PFSK-1 (cell line): Measurements from ENCODE around the gene BAIAP3.

Experiments used
- FOXP2 ChIP-seq: optimal IDR thresholded peaks from 2 replicates; pipeline ENCODE3; 2011; ENCODE audit warnings: borderline replicate concordance, control low read depth, inconsistent platforms; ENCODE audit not compliant: insufficient read depth; ENCODE audit errors: extremely low read length, extremely low read depth
- POLR2AphosphoS5 ChIP-seq: IDR thresholded peaks from 2 replicates; pipeline ENCODE4 v1.6.1; 2012; ENCODE audit warnings: low read depth, mild to moderate bottlenecking, control low read depth, low read length, moderate library complexity
- SIN3A ChIP-seq: IDR thresholded peaks from 2 replicates; pipeline ENCODE4 v1.6.1; 2012; ENCODE audit warnings: mild to moderate bottlenecking, low read length, moderate library complexity, borderline replicate concordance; ENCODE audit not compliant: insufficient read depth
- TAF1 ChIP-seq: IDR thresholded peaks from 2 replicates; pipeline ENCODE4 v1.6.1; 2012; ENCODE audit warnings: low read length, control low read depth, borderline replicate concordance; ENCODE audit not compliant: insufficient read depth
- TF ChIP-seq, protein P1 (sequence below), 2 experiments: IDR thresholded peaks; 2 replicates each; pipeline versions ENCODE4 v1.6.1 to v1.8.0; 2011 to 2012; ENCODE audit warnings: low read depth in 2 of 2, low read length in 2 of 2, control low read depth in 1 of 2, inconsistent platforms in 1 of 2, mild to moderate bottlenecking in 1 of 2, moderate library complexity in 1 of 2; ENCODE audit not compliant: insufficient read depth in 1 of 2

DNA sequence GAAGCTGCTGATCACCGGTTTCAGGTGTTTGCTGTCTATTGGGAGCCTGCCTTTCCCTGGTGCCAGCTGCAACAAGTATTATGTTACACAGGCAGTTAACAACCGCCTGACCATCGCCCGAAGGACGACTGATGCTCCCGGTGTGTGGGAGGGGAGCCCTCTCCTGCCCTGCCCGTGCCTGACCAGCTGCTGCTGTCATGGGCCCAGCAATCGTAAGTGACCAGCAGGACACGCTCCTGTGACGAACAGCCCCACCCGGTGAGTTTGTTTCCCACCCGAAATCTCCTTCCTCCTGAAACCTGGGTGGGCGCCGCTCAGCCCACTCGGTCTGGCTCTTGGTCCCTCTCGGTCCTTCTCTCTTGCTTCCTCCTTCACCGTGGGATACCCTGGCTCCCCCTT, 41.9 kb upstream of the BAIAP3 start:
- TF ChIP-seq POLR2AphosphoS5 (no peak), TAF1 (no peak), SIN3A (no peak), FOXP2 (no peak)
- TF ChIP-seq, protein P1, sequence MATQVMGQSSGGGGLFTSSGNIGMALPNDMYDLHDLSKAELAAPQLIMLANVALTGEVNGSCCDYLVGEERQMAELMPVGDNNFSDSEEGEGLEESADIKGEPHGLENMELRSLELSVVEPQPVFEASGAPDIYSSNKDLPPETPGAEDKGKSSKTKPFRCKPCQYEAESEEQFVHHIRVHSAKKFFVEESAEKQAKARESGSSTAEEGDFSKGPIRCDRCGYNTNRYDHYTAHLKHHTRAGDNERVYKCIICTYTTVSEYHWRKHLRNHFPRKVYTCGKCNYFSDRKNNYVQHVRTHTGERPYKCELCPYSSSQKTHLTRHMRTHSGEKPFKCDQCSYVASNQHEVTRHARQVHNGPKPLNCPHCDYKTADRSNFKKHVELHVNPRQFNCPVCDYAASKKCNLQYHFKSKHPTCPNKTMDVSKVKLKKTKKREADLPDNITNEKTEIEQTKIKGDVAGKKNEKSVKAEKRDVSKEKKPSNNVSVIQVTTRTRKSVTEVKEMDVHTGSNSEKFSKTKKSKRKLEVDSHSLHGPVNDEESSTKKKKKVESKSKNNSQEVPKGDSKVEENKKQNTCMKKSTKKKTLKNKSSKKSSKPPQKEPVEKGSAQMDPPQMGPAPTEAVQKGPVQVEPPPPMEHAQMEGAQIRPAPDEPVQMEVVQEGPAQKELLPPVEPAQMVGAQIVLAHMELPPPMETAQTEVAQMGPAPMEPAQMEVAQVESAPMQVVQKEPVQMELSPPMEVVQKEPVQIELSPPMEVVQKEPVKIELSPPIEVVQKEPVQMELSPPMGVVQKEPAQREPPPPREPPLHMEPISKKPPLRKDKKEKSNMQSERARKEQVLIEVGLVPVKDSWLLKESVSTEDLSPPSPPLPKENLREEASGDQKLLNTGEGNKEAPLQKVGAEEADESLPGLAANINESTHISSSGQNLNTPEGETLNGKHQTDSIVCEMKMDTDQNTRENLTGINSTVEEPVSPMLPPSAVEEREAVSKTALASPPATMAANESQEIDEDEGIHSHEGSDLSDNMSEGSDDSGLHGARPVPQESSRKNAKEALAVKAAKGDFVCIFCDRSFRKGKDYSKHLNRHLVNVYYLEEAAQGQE (IDR thresholded peaks at IDR 0.05; ENCODE audit: insufficient read depth in 1 of 2, low read depth in 2 of 2, low read length in 2 of 2) = no peak
